HG02798 (cell line): ENCODE results near the gene HIRA.

Experiments used
- ATAC-seq: cut with Tn5 transposase; IDR thresholded peaks from one replicate; pipeline ENCODE4 v1.9.1; 2021; ENCODE audit warnings: mild to moderate bottlenecking; ENCODE audit not compliant: unreplicated experiment, poor library complexity

Gene HIRA, protein sequence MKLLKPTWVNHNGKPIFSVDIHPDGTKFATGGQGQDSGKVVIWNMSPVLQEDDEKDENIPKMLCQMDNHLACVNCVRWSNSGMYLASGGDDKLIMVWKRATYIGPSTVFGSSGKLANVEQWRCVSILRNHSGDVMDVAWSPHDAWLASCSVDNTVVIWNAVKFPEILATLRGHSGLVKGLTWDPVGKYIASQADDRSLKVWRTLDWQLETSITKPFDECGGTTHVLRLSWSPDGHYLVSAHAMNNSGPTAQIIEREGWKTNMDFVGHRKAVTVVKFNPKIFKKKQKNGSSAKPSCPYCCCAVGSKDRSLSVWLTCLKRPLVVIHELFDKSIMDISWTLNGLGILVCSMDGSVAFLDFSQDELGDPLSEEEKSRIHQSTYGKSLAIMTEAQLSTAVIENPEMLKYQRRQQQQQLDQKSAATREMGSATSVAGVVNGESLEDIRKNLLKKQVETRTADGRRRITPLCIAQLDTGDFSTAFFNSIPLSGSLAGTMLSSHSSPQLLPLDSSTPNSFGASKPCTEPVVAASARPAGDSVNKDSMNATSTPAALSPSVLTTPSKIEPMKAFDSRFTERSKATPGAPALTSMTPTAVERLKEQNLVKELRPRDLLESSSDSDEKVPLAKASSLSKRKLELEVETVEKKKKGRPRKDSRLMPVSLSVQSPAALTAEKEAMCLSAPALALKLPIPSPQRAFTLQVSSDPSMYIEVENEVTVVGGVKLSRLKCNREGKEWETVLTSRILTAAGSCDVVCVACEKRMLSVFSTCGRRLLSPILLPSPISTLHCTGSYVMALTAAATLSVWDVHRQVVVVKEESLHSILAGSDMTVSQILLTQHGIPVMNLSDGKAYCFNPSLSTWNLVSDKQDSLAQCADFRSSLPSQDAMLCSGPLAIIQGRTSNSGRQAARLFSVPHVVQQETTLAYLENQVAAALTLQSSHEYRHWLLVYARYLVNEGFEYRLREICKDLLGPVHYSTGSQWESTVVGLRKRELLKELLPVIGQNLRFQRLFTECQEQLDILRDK

DNA sequence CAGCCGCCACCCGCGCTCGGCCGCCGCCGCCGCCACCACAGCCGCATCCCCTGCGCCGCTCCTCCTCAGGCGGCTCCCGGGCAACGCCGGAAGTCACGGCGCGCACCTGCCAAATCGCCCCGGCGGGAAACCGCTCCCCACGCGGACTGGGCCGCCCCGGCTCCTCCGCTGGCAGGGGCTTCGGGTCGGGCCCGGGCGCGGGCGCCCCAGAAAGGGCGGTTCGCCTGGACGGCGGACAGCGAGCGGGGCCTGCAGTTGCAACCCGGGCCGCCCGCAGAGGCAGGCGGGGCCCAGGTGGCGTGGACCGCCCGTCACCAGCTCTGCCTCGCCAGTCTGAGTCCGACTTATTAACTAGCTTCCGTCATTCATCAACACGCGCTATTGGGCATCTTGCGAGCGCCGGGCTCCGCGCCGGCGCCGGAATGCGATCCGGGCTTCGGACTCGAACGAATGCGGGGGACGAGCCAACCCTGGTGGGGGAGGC, at the start of gene HIRA:
HIRA (minus strand) TSS at position 85 of the 484 bp plus-strand sequence. CDS start 257 bp downstream, outside the sequence.
- ATAC-seq = peak; percentile 65

DNA sequence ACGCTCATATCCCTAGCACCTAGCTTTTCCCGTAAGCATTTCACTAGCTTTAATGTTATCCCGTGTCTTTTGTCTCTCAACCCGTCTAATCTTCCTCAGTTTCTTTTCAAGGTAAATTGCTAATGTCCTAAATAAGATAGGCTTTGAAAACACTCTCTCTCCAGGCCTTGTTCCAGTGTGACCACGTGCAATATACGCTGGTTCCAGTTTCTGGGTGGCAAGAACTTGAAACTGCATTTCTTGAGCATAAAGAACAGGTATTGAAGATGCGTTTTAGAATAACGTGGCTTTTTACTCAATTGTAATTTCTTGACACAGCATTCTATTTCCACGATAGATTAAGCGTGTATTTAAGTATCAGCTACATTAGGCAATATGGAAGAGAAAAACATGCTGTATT, 49.3 kb upstream of the HIRA start:
- ATAC-seq = no peak

DNA sequence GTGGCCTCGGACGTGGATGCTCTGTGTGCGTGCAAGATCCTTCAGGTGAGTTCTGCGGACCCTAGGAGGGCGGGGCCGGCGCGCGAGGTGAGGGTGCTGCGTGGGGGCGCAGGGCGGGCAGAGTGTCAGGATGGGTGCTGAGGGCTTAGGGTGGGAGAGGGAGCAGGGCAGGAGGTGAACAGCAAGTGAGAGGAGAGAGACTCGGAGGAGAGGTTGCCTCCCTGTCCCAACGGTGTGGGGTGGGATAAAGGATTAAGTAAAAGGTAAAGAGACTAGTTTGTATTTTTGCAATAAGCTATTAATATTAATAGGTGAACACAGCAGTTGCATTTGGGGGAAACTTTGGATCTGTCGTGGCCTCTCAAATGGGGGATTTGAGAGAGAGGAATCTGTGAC, 48.6 kb upstream of the HIRA start:
- peak; percentile 1 for ATAC-seq

DNA sequence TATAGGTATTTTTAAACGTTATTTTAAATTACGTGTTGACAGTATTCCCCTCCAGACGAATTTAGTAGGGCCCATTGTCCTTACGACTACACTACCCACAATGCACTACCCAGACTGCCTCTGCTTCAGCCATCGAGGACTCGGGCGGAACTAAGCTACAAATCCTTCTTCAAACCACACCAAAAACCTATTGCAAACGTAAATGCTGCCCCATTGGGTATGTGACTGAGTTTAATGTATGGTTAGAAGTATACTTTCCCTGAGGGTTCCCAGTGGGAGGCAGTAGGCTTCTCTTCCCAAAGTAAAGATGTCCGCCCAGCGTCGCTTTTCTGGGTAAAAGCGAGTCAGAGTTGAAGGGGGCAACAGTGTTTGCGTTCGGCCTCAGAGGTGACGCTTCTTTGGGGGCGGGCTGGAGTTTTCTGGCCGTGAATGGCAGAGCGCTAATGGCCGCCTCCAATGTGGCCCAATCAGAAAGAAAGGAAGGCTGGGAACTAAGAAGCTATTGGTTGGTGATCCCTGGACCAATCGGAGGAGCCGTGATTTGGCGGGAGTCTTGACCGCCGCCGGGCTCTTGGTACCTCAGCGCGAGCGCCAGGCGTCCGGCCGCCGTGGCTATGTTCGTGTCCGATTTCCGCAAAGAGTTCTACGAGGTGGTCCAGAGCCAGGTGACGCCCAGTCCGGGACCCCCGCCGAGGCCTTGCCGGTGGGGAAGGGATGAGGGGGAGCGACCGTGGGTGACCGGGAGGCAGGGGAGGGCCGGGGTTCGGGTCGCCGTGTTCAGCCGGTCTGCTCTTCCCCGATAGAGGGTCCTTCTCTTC, 48.0 kb upstream of the HIRA start, which contains the start of gene CDC45:
CDC45 (plus strand) TSS at position 566 of the 818 bp plus-strand sequence; CDS start at position 615, 49 bp downstream.
- ATAC-seq = peak; percentile 91

DNA sequence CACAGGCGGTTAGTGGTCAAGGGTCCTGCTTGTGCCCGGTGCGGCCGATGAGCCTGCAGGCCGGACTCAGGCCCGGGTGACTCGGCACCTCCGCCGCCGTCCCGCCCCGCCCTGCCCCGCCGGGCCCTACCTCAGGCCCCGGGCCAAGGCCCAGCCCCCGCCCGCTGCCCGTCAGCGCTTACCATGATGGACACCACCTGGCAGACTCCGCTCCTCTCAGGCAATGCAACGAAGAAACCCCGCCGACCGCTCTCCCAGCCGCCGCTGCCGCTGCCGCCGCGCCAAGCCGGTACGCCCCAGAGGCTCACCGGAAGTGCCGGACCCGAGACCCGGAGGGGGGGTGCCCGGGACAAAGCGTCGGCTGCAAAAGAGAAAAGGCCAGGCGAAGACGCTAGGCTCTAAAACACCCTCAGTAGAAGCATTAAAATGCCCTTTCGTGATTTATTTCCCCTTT, 47.4 kb upstream of the HIRA start, which contains the start of gene UFD1:
UFD1 (minus strand) TSS at position 293 of the 454 bp plus-strand sequence; CDS start at position 185, 108 bp downstream.
- ATAC-seq = peak; percentile 55

DNA sequence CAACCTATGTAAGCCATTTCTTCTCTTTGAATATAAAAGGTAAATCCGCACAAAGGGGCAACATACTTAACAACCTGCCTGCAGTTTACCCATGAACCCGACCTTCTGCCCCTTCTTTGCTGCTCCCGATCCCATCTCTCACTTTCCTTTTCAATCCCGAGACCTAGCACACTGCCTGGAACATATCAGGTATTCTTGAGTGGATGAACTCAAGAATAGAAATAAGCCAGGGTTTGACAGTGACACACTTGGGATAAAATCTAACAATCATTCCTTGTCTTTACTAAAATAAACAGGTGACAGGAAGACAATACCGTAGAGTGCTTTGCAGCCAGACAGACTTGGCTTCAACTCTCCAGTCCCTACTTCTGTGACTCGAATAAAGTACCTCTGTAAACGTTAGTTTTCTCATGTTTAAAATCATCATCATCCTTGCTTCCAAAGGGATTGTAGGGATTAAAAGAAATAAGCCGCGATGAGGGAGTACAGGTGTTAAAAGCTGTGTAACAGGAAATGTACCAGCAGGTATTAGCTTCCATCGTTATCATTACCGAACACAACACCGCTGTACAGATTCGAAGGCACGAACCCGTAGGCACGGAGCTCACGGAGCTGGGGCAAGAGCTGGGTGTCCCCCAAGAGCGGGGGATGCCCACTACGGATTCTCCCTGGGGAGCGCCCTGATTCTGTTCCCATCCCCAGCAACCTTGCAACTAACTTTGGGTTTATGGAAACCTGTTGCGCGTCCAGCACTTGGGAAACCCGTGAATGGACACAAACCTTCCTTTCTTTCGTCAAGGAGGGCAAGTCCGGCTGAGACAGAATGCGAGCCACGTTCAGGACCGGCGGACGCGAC, 46.7 kb upstream of the HIRA start:
- ATAC-seq = no peak

DNA sequence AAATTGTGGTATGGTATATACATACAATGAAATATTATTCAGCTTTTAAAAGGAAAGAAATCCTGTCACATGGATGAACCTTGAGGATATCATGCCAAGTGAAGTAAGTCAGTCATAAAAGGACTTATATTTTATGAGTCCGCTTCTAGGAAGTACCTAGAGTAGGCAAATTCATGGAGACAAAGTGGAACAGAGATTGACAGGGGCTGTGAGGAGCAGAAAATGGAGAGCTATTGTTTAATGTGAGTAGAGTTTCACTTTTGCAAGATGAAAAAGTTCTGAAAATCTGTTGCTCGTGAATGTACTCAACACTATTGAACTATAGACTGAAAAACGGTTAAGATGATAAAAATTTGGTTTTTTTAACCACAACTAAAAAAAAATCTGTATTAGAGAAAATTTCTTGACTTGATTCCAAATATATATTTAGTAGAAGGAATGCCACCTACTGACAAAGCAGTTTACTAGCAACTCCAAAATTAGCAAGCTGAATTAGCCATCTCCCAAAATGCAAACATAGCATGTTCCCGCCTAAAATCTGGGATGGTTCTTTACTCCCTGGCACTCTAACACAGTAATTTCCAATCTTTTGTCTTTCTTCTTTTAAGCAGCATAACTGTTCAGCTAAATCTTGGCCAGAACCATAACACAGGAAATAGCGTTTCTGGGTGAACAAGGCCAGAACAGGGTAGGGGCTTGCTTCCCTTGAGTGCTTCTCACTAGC, 46.0 kb upstream of the HIRA start:
- no peak for ATAC-seq

DNA sequence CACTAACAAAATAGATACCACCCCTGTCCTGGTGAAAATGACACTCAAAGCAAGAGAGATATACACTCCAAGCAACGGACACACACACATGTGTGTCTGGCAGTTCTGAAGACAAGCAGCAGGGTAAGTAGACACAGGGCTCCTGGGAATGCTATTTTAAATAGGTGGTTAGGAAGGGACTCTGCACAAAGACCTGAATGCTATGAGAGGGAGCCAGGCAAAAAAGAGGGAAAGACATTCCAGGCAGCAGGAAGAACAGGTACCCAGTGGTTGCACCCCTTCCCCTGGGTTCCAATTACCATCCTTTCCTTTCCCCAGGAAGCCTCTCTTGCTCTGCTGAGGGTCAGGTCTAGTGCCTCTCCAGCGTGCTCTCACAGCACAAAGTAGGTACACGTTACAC, 44.5 kb upstream of the HIRA start:
- ATAC-seq = no peak

DNA sequence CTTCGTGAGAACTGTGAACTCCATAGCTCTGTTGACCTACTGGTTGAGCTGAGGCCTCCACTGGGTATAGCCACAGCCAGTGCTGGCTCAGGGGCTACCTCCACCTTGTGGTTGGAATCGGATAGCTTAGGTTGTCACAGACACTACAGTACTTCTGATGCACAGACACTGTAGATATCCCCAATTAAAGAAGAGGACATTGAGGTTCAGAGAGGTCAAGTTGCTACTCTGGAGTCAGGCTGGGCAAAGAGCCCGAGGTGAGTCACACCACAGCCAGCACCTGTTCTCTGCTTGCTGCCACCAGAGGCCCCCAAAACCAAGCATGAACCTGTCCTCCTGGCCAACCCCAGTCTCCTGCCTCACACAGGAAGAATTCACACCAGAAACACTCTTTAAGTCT, 42.0 kb upstream of the HIRA start:
- ATAC-seq = no peak

DNA sequence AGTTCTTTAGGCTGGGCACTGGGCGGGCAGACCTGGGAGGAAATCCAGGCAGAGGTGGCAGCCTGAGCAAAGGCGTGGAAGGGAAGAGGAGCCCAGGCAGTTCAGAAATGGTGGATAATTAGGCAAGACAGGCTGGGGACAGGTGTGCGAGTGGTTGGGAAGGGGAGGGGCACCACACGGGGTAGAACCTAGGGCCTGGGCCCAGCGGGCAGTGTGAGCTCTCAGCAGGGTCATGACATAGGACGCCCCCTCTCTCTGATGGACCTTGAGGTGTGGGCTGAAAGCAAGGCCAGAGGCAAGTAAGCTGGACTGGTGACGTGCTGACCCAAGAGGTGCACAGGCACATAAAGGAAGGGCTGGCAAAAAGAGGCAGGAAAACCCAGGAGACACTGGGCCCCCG, 40.7 kb upstream of the HIRA start:
- no peak for ATAC-seq

DNA sequence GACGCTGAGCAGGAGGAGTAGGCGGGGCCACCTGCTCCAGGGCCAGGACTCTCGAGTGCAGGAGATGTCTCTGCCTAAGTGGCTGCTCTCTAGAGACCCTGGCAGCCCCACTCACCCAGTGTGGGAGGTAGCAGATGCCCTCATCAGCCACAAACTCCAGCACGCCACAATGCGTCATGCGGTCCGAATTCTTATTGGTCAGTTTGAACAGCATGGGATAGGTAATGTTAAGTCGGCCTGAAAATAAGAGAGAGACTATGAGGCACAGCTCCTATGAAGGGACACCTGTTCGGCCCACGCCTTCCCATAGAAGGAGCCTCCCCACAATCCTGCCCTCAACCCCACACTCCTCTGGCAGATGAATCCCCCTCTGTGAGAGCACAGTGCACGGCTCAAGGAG, 40.0 kb upstream of the HIRA start:
- ATAC-seq = no peak

DNA sequence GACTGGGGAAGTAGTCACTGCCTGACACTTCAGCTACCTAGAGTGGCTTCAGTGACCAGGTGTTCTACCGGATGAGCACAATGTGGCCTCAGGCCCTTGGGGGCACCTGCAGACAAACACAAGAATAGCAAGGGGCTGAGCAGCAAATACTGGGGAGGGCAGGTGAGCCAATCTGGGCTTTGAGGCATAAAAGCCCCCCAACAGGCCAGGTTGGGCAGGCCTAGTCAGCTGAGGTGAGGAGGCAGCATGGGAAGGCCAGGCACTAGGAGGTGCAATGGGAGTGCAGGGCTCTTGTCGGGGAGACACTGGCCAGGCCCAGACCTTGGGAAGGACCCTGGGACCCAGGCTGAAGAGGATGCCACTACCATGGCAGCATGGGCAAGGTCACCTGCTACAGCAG, 38.5 kb upstream of the HIRA start:
- ATAC-seq = no peak

DNA sequence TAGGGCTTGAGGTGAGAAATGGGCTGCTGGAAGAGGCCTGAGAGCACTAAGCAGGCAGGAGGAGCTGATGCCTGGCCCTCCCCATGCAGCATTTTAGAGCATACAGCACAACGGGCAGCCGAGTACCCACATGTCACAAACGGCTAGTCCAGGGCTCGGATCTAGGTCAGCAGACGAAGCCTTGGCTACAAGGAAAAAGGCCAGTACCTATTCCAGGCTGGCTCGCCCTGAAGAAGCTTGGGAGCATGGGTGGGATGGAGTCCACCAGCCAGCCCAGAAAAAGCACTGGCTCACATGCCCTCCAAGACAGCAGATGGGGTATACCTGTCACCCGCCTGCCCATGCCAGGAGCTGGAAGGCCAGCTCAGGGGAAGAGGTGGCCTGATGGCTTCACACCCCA, 37.9 kb upstream of the HIRA start:
- no peak for ATAC-seq

DNA sequence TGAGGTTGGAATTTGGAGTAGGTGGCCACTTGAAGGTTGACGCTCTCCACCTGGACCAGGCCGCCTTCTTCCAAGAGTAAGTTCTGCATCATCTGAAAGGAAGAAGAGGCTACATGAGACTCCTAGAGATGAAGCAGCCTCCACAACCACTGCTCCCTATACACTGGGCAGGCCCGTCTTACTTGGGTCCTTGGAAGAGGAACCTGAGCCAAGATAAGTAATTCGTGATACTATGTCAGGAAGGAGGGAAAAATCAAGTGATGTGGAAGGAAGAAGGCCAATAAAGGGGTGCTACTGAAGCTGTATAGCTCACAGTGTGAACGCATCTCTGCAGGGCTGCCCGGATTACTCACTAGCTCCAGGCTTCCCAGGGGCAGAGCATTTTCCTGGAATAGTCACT, 36.4 kb upstream of the HIRA start:
- ATAC-seq = no peak

DNA sequence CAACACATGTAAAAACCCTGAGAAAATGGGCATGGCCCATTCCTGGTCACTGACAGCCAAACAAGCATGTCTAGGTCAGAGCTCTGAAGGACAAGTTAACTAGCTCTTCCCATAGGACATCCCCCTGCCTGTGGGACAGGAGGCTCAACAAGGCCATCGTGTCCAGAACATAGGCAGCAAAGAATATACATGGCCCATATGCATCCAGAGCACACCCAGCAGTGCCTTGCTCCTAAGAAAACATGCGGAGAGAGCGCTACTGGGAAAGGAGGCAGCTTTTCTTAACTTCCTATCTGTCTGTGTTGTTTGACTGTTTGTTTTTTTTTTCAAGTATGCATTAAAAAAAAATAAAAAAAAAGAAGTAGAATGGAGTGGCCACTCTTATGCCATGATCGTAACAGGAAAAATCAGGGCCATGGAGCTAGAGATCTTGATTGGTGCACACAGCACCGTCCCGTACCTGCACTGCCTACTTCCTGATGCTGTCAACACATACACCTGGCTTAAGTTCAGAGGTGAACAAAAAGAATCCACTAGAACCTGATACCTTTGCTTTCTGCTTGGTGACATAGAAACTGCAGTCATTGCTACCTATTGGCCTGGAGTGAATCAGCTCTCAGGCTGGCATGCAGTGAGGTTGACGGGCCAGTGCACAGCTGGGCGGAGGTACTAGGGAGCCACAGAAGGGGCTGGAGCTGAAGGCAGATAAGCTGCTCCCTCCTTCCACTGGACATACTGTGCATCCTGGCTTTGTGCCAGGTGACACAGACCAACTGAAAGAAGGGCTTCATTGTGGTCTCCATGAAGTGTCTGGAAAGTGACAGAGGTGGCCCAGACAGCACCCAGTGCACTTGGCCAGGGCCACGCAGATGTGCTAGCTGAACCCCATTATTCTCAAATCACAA, 35.6 kb upstream of the HIRA start:
- ATAC-seq = no peak

DNA sequence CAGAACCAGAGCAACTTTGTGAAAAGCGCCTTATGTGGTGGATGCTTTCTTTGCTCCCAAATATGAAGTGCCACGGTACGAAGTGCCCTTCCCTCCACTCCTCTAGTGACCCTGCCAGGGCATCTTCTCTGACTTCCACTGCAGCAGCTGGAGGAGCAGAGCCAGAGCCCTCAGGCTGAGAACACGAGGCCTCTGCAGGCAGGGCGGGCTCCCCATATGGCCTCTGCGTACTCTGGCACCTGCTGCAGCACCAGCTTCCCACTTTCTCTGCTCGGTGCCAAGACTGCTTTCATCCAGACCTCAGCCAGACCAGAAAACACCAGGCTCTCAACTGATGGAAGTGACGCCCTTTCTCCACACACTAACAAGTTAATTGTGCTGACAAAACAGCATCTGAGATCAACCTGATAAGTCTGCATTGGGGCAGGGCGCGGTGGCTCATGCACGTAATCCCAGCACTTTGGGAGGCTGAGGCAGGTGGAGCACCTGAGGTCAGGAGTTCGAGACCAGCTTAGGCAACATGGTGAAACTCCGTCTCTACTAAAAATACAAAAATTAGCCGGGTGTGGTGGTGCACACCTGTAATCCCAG, 34.7 kb upstream of the HIRA start:
- no peak for ATAC-seq

DNA sequence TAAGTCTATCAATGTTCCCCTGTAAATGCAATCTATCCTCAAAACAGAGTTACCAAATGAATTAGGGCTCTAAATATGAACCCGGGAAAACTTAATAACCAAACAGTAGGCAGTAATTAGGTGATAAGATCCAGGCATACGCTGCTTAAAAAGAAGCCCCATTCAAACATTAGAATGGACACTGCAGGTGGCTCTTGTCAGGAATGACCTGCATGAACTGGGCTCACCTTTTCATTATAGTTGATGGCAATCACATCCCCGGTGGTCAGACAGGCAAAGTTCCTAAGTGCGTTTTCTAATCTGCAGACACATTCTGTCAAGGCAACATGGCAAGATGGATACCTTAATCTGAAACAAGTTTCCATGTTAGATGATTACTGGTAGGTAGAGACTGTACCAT, 33.4 kb upstream of the HIRA start:
- no peak for ATAC-seq
